Measurements from ENCODE around the gene MAPK10. TPM values are rescaled to one million over a fixed set of nuclear protein-coding genes. Genes with fewer than 3 reads are reported as not detected.

Gene MAPK10
- total RNA-seq, 1 donor from 2014 or later: 2.0 TPM

GRCh38 chr4:86393749-86394148 is 33.9 kb upstream of the MAPK10 start:
- Mint-ChIP-seq H3K4me1 (ENCODE audit: unreplicated experiment) (no peaks in the 10 kb centered on the region), H3K36me3 (ENCODE audit: low read depth, unreplicated experiment) (no peaks in the 10 kb centered on the region), H3K27me3 (ENCODE audit: unreplicated experiment) (no peaks in the 10 kb centered on the region), H3K9me3 (ENCODE audit: unreplicated experiment) (no peaks in the 10 kb centered on the region), H3K27ac (ENCODE audit: unreplicated experiment) (no peak overlapping the region), H3K4me3 (ENCODE audit: unreplicated experiment) (no peak overlapping the region)
- no peak for TF ChIP-seq CTCF (IDR thresholded peaks at IDR 0.05; ENCODE audit: unreplicated experiment)
- DNase-seq (ENCODE audit: low spot score): no peak

GRCh38 chr4:86389664-86390063 is 29.8 kb upstream of the MAPK10 start:
- H3K27me3 Mint-ChIP-seq (ENCODE audit: unreplicated experiment): no peaks in the 10 kb centered on the region
- no peaks in the 10 kb centered on the region for H3K4me1 Mint-ChIP-seq (ENCODE audit: unreplicated experiment)
- H3K27ac Mint-ChIP-seq (ENCODE audit: unreplicated experiment): no peak overlapping the region
- no peak for TF ChIP-seq CTCF (IDR thresholded peaks at IDR 0.05; ENCODE audit: unreplicated experiment)
- H3K4me3 Mint-ChIP-seq (ENCODE audit: unreplicated experiment): no peak overlapping the region
- H3K36me3 Mint-ChIP-seq (ENCODE audit: low read depth, unreplicated experiment): no peaks in the 10 kb centered on the region
- DNase-seq (ENCODE audit: low spot score): no peak
- H3K9me3 Mint-ChIP-seq (ENCODE audit: unreplicated experiment): no peaks in the 10 kb centered on the region

- DNase-seq (ENCODE audit: low spot score): no peak
- no peak overlapping the region for H3K27ac Mint-ChIP-seq (ENCODE audit: unreplicated experiment)
- H3K4me1 Mint-ChIP-seq (ENCODE audit: unreplicated experiment): no peaks in the 10 kb centered on the region
- H3K4me3 Mint-ChIP-seq (ENCODE audit: unreplicated experiment): no peak overlapping the region
- H3K27me3 Mint-ChIP-seq (ENCODE audit: unreplicated experiment): no peaks in the 10 kb centered on the region
- no peaks in the 10 kb centered on the region for H3K36me3 Mint-ChIP-seq (ENCODE audit: low read depth, unreplicated experiment)
- H3K9me3 Mint-ChIP-seq (ENCODE audit: unreplicated experiment): no peaks in the 10 kb centered on the region
- no peak for TF ChIP-seq CTCF (IDR thresholded peaks at IDR 0.05; ENCODE audit: unreplicated experiment)
Measured at GRCh38 chr4:86388252-86388651, 28.4 kb upstream of the MAPK10 start.

- H3K36me3 Mint-ChIP-seq (ENCODE audit: low read depth, unreplicated experiment): no peaks in the 10 kb centered on the region
- H3K4me1 Mint-ChIP-seq (ENCODE audit: unreplicated experiment): no peaks in the 10 kb centered on the region
- H3K4me3 Mint-ChIP-seq (ENCODE audit: unreplicated experiment): no peak overlapping the region
- DNase-seq (ENCODE audit: low spot score): no peak
- H3K27me3 Mint-ChIP-seq (ENCODE audit: unreplicated experiment): no peaks in the 10 kb centered on the region
- TF ChIP-seq CTCF (IDR thresholded peaks at IDR 0.05; ENCODE audit: unreplicated experiment): no peak
- no peaks in the 10 kb centered on the region for H3K9me3 Mint-ChIP-seq (ENCODE audit: unreplicated experiment)
- H3K27ac Mint-ChIP-seq (ENCODE audit: unreplicated experiment): no peak overlapping the region
Measured at GRCh38 chr4:86386817-86387415, 27.1 kb upstream of the MAPK10 start.

- no peaks in the 10 kb centered on the region for H3K9me3 Mint-ChIP-seq (ENCODE audit: unreplicated experiment)
- no peaks in the 10 kb centered on the region for H3K27me3 Mint-ChIP-seq (ENCODE audit: unreplicated experiment)
- DNase-seq (ENCODE audit: low spot score): no peak
- no peak overlapping the region for H3K27ac Mint-ChIP-seq (ENCODE audit: unreplicated experiment)
- H3K36me3 Mint-ChIP-seq (ENCODE audit: low read depth, unreplicated experiment): no peaks in the 10 kb centered on the region
- H3K4me3 Mint-ChIP-seq (ENCODE audit: unreplicated experiment): no peak overlapping the region
- TF ChIP-seq CTCF (IDR thresholded peaks at IDR 0.05; ENCODE audit: unreplicated experiment): no peak
- no peaks in the 10 kb centered on the region for H3K4me1 Mint-ChIP-seq (ENCODE audit: unreplicated experiment)
Measured at GRCh38 chr4:86386201-86386600, 26.3 kb upstream of the MAPK10 start.
